GM20000 (cell line): ENCODE data around the gene KCNK3.

Source experiments
- DNase-seq: peaks from one replicate; pipeline ENCODE4 v3.0.0; 2012; ENCODE audit warnings: low spot score
- CTCF ChIP-seq: IDR thresholded peaks from 2 replicates; pipeline ENCODE4 v1.5.1; 2012; ENCODE audit warnings: mild to moderate bottlenecking, control low read depth; ENCODE audit errors: extremely low read depth, missing control alignments

The KCNK3 gene

GRCh38 chr2:26649992-26650712, 42.4 kb upstream of the KCNK3 start:
- TF ChIP-seq CTCF: no peak
- DNase-seq: no peak

DNA sequence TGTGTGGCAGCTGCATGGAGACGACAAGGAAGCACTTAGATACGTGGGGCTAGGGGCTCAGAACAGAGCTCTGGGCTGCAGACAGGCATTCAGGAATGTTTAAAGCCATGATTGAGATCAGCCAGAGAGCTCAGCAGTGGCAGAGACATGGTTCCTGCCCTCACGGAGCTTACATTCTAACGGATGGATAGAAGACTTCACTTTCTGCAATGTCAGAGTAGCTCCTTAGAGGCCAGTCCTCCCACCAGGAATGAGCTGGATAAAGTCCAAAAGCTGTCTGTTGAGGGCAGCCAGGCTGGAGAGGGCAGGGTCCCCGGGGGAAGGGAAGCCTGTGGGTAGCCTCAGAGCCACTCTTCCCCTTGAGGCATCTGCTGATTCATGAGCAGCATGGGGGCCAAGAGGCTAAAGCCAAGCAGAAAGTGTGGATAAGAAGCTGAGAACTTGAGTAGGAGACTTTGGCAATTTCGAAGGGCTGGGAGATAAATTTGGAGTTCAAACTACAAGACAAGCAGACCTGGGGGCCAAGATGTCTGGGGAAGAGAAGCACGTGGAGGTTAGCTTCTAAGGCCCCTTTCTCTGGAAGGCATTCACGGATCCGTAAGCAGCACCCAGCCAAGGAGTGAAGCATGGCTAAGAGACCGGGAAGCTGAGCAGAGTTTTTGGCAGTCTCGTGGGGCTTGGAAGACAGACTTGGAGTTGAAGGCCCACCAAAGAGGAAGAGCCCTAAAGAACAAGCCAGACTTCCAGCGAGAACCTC, 41.6 kb upstream of the KCNK3 start:
- TF ChIP-seq CTCF: no peak
- no peak for DNase-seq

- TF ChIP-seq CTCF: no peak
- no peak for DNase-seq
Observed at GRCh38 chr2:26651470-26651771, 41.1 kb upstream of the KCNK3 start.

GRCh38 chr2:26651799-26652198, 40.7 kb upstream of the KCNK3 start:
- TF ChIP-seq CTCF: no peak
- DNase-seq: no peak

- DNase-seq: no peak
- TF ChIP-seq CTCF: no peak
Observed at GRCh38 chr2:26652361-26653041, 40.0 kb upstream of the KCNK3 start.

DNA sequence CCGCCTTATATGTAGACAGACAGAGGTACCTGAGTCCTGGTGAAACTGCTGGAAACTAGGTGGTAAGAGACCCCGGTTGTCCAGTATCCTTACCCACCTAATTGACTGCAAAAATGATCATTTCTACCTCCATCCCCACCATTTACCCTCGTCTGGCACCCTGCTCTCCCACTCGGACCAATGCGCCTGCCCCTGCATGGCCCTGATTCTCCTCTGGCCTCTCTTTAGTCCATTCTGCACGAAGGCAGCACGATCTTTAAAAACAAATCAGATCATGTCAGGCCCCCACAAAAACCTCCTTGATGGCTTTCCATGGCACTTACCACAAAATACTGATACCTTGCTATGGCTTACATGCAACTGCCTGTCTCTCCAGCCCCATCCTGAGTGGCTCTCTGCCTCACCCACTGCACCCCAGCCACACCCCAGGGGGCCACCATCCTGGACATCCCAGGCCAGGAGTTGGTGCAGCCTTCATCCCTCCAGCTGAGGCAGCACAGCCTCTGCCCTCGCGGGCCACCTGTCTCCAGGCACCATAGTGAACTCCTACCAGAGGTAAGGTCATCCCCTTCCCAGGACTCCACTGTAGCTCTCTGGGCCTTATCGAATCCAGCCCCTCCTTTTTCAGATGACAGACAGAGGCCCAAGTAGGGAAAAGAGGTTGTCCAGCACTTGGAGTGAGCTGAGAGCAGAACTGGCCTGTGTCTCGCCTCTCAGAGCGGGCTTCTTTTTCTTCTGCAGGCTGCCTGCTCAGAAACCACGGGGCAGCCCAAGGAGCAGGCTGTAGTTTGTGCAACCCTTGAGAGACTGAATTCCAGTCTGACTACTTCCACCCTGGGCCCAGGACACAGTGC, 39.1 kb upstream of the KCNK3 start:
- DNase-seq: no peak
- no peak for TF ChIP-seq CTCF
